A549 (cell line): ENCODE data around the gene WNT2B. TPM values are rescaled to one million over a fixed set of nuclear protein-coding genes. Genes with fewer than 3 reads are reported as not detected.

Experiments
- ATAC-seq, 2 experiments: fragments of 200-7000 bp in 1 of 2; fragments of >200 bp in 1 of 2; cut with Nextera tagmentation in 1 of 2; cut with Tn5 transposase in 1 of 2; 3 replicates each; pipeline versions ENCODE4 v1.8.0 to v1.9.1; 2018 to 2020; ENCODE audit warnings: mild to moderate bottlenecking in 1 of 2, moderate library complexity in 1 of 2
- CTCF ChIA-PET: fragments of 300-600 bp; sonication (Branson Sonifier 250); formaldehyde crosslinking; extraction: SDS; loops from one replicate; lab custom pipeline; 2021; ENCODE audit warnings: antibody characterized with exemption, inconsistent platforms; lab: Yijun Ruan, JAX
- POLR2A ChIA-PET: fragments of 350-600 bp; formaldehyde crosslinking; extraction: SDS; loops from one replicate; lab custom pipeline; 2021; ENCODE audit warnings: antibody characterized with exemption, inconsistent platforms; lab: Yijun Ruan, JAX
- DNase-seq, 2 experiments: peaks; one replicate each; pipeline versions ENCODE4 v3.0.0 to v3.0.0-alpha.2; 2011 to 2016; ENCODE audit warnings: low read depth in 1 of 2, low spot score in 1 of 2
- FAIRE-seq: peaks from 2 replicates; lab custom pipeline; 2011; peaks lifted over from hg19 to GRCh38; lab: Jason Lieb, UNC
- H3K27ac ChIP-seq, 2 experiments: fragments of >200 bp; sonication (Bioruptor Twin); formaldehyde crosslinking; 3 replicates each; pipeline ENCODE4 v1.5.1; 2016 to 2017
- H3K4me1 ChIP-seq: fragments of >200 bp; sonication (Bioruptor Twin); formaldehyde crosslinking; 3 replicates; pipeline ENCODE4 v1.6.1; 2016
- H3K4me2 ChIP-seq: fragments of >200 bp; sonication (Bioruptor Twin); formaldehyde crosslinking; 3 replicates; pipeline ENCODE4 v1.6.1; 2016
- H3K4me3 ChIP-seq: fragments of >200 bp; sonication (Bioruptor Twin); formaldehyde crosslinking; 3 replicates; pipeline ENCODE4 v1.5.1; 2016
- H3K9me3 ChIP-seq: fragments of >200 bp; sonication (Bioruptor Twin); formaldehyde crosslinking; 3 replicates; pipeline ENCODE4 v1.6.1; 2016
- BHLHE40 ChIP-seq: IDR thresholded peaks from 2 replicates; pipeline ENCODE4 v1.6.1; 2012; ENCODE audit warnings: low read depth, low read length, inconsistent platforms
- CEBPB ChIP-seq, 2 experiments: fragments of >200 bp in 1 of 2; sonication (Bioruptor Twin) in 1 of 2; formaldehyde crosslinking in 1 of 2; IDR thresholded peaks; 2 replicates each; pipeline ENCODE4 v1.6.1; 2012 to 2016
- CHD2 ChIP-seq: fragments of 150-350 bp; IDR thresholded peaks from 2 replicates; pipeline ENCODE4 v1.6.1; 2014; ENCODE audit warnings: low read length; ENCODE audit not compliant: partially characterized antibody
- EHF ChIP-seq: fragments of 250-450 bp; sonication (Bioruptor Pico); IDR thresholded peaks from 2 replicates; pipeline ENCODE4 v1.5.0; 2020; ENCODE audit warnings: mild to moderate bottlenecking
- EHMT2 ChIP-seq: fragments of 200-600 bp; sonication (generic); IDR thresholded peaks from 2 replicates; pipeline ENCODE4 v1.6.1; 2016; ENCODE audit warnings: antibody characterized with exemption, low read depth, mild to moderate bottlenecking, moderate library complexity
- EP300 ChIP-seq, 2 experiments: fragments of >200 bp; sonication (Bioruptor Twin); formaldehyde crosslinking; IDR thresholded peaks; 2 replicates in 1 of 2; 3 replicates in 1 of 2; pipeline ENCODE4 v1.6.1; 2016 to 2017
- ESRRA ChIP-seq: fragments of 150-350 bp; IDR thresholded peaks from 2 replicates; pipeline ENCODE4 v1.6.1; 2014; ENCODE audit warnings: mild to moderate bottlenecking, low read length, borderline replicate concordance
- GATA3 ChIP-seq: IDR thresholded peaks from 2 replicates; pipeline ENCODE4 v1.6.1; 2012; ENCODE audit warnings: borderline replicate concordance
- HEYL ChIP-seq: fragments of 250-450 bp; sonication (Bioruptor Pico); IDR thresholded peaks from 2 replicates; pipeline ENCODE4 v1.8.0; 2021; ENCODE audit warnings: mild to moderate bottlenecking, moderate library complexity
- HOXB5 ChIP-seq: fragments of 250-450 bp; sonication (Bioruptor Pico); IDR thresholded peaks from 2 replicates; pipeline ENCODE4 v1.5.0; 2020; ENCODE audit warnings: mild to moderate bottlenecking, moderate library complexity
- JUN ChIP-seq, 2 experiments: fragments of >200 bp; sonication (Bioruptor Twin); formaldehyde crosslinking; IDR thresholded peaks; 2 replicates in 1 of 2; 3 replicates in 1 of 2; pipeline ENCODE4 v1.6.1; 2016 to 2017
- JUNB ChIP-seq: fragments of >200 bp; sonication (Bioruptor Twin); formaldehyde crosslinking; IDR thresholded peaks from 2 replicates; pipeline ENCODE4 v1.6.1; 2016
- KDM1A ChIP-seq: fragments of 200-600 bp; sonication (generic); IDR thresholded peaks from 2 replicates; pipeline ENCODE4 v1.6.1; 2016; ENCODE audit warnings: low read depth, mild to moderate bottlenecking
- MAZ ChIP-seq: fragments of 150-350 bp; IDR thresholded peaks from 2 replicates; pipeline ENCODE4 v1.6.1; 2014; ENCODE audit warnings: antibody characterized with exemption, low read depth, low read length, borderline replicate concordance
- NFE2L2 ChIP-seq: fragments of 150-350 bp; conservative IDR thresholded peaks from 2 replicates; pipeline ENCODE4 v1.6.1; 2014; ENCODE audit warnings: low read length
- NR3C1 ChIP-seq: fragments of >200 bp; sonication (Bioruptor Twin); formaldehyde crosslinking; IDR thresholded peaks from 3 replicates; pipeline ENCODE4 v1.6.1; 2017
- POLR2A ChIP-seq: IDR thresholded peaks from 2 replicates; pipeline ENCODE4 v1.6.1; 2012; ENCODE audit warnings: mild to moderate bottlenecking, low read length
- POLR2AphosphoS2 ChIP-seq: conservative IDR thresholded peaks from 2 replicates; pipeline ENCODE4 v1.6.1; 2012; ENCODE audit warnings: low read length, improper control_type of control experiment, inconsistent platforms
- RAD21 ChIP-seq, 2 experiments: fragments of >200 bp in 1 of 2; sonication (Bioruptor Twin) in 1 of 2; formaldehyde crosslinking in 1 of 2; IDR thresholded peaks in 1 of 2; conservative IDR thresholded peaks in 1 of 2; 2 replicates in 1 of 2; 3 replicates in 1 of 2; pipeline ENCODE4 v1.6.1; 2012 to 2018; ENCODE audit warnings: inconsistent platforms in 1 of 2
- RARB ChIP-seq: fragments of 250-450 bp; sonication (Bioruptor Pico); IDR thresholded peaks from 2 replicates; pipeline ENCODE4 v1.8.0; 2021; ENCODE audit warnings: mild to moderate bottlenecking, moderate library complexity
- RCOR1 ChIP-seq: fragments of 150-350 bp; IDR thresholded peaks from 2 replicates; pipeline ENCODE4 v1.6.1; 2014; ENCODE audit warnings: antibody characterized with exemption, low read length, low read depth
- RNF2 ChIP-seq: fragments of 200-600 bp; sonication (generic); IDR thresholded peaks from 2 replicates; pipeline ENCODE4 v1.6.1; 2016; ENCODE audit warnings: low read depth, mild to moderate bottlenecking, antibody characterized with exemption, moderate library complexity, borderline replicate concordance
- TFCP2L1 ChIP-seq: fragments of 250-450 bp; sonication (Bioruptor Pico); IDR thresholded peaks from 2 replicates; pipeline ENCODE4 v1.5.0; 2021; ENCODE audit warnings: mild to moderate bottlenecking
- TP53 ChIP-seq: fragments of 250-450 bp; sonication (Bioruptor Pico); IDR thresholded peaks from 2 replicates; pipeline ENCODE4 v1.5.0; 2021; ENCODE audit warnings: mild to moderate bottlenecking, moderate library complexity
- ZC3H11A ChIP-seq: fragments of 450-650 bp; IDR thresholded peaks from 2 replicates; pipeline ENCODE4 v1.6.1; 2014; ENCODE audit warnings: antibody characterized with exemption, mild to moderate bottlenecking
- ZFP36 ChIP-seq: fragments of 450-650 bp; IDR thresholded peaks from 2 replicates; pipeline ENCODE4 v1.6.1; 2014; ENCODE audit warnings: borderline replicate concordance; ENCODE audit not compliant: partially characterized antibody
- WGBS: methylation state at CpG from one replicate; pipeline ENCODE4 v1.1.6; 2017; ENCODE audit errors: missing lambda C conversion rate; 5-methylcytosine and 5-hydroxymethylcytosine counted together
- polyA plus RNA-seq, 4 experiments: library from polyadenylated mRNA; depleted of rRNA in 3 of 4; stranded (reverse); fragments of >200 nt; fragmentation: RNase III in 1 of 4; extraction: RNeasy Plus Mini Kit Qiagen cat#74134 plus additional on column Dnase treatment in 1 of 4; gene quantifications; 2 replicates in 3 of 4; 3 replicates in 1 of 4; pipeline ENCODE4 v1.2.3, GENCODE V29; 2011 to 2017
- TF ChIP-seq, protein P1 (sequence below): fragments of 450-650 bp; IDR thresholded peaks from 2 replicates; pipeline ENCODE4 v1.6.1; 2014; ENCODE audit warnings: antibody characterized with exemption
- TF ChIP-seq, protein P2 (sequence below): fragments of 250-450 bp; sonication (Bioruptor Pico); IDR thresholded peaks from 2 replicates; pipeline ENCODE4 v1.5.0; 2021; ENCODE audit warnings: mild to moderate bottlenecking, moderate library complexity, borderline replicate concordance
- TF ChIP-seq, protein P3 (sequence below): IDR thresholded peaks from 2 replicates; pipeline ENCODE4 v1.6.1; 2012; ENCODE audit warnings: low read depth, borderline replicate concordance
- TF ChIP-seq, protein P4 (sequence below): IDR thresholded peaks from 2 replicates; pipeline ENCODE4 v1.6.1; 2012

WNT2B gene
- polyA plus RNA-seq, 2 of the 4 experiments (the other 2 are of a cell fraction): 0.26 to 0.28 TPM

GRCh38 chr1:112461200-112461871, 47.4 kb upstream of the WNT2B start (continued):
- TF ChIP-seq ZC3H11A: no peak

GRCh38 chr1:112462953-112463279, 45.8 kb upstream of the WNT2B start:
- WGBS: 56% methylated on average over 1 of the region's 1 CpG
- no peak for ATAC-seq
- CTCF ChIA-PET: interaction anchor here (0.8 to 8.7 kb wide), 4 partner anchors 9 to 93 kb away, joined by 3 to 165 read pairs (median 4); partner anchors contain the start of gene CTTNBP2NL
- Histone ChIP-seq H3K9me3 (no peaks in the 10 kb centered on the region), H3K4me3 (no peak overlapping the region), H3K4me1 (peaks cover 7% of the 10 kb centered on the region; the same call in 1 of the 3 replicates), H3K27ac (no peak overlapping the region)
- FAIRE-seq: no peak
- no peak for DNase-seq
- TF ChIP-seq CHD2 (no peak), ESRRA (no peak), RCOR1 (no peak), JUN (IDR thresholded peaks at IDR 0.05) (no peak), JUNB (no peak), EHMT2 (no peak), MAZ (no peak), GATA3 (no peak), POLR2A (no peak), NFE2L2 (no peak), CEBPB (IDR thresholded peaks at IDR 0.05) (no peak), EP300 (IDR thresholded peaks at IDR 0.05) (no peak), RARB (CRISPR knock-in tag) (no peak), RAD21 (conservative IDR thresholded peaks at IDR 0.05 in 1 of 2, IDR thresholded peaks at IDR 0.05 in 1 of 2) (no peak), TP53 (CRISPR knock-in tag) (no peak), HEYL (no peak)
- TF ChIP-seq, protein P1, sequence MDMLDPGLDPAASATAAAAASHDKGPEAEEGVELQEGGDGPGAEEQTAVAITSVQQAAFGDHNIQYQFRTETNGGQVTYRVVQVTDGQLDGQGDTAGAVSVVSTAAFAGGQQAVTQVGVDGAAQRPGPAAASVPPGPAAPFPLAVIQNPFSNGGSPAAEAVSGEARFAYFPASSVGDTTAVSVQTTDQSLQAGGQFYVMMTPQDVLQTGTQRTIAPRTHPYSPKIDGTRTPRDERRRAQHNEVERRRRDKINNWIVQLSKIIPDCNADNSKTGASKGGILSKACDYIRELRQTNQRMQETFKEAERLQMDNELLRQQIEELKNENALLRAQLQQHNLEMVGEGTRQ: no peak
- TF ChIP-seq, protein P2, sequence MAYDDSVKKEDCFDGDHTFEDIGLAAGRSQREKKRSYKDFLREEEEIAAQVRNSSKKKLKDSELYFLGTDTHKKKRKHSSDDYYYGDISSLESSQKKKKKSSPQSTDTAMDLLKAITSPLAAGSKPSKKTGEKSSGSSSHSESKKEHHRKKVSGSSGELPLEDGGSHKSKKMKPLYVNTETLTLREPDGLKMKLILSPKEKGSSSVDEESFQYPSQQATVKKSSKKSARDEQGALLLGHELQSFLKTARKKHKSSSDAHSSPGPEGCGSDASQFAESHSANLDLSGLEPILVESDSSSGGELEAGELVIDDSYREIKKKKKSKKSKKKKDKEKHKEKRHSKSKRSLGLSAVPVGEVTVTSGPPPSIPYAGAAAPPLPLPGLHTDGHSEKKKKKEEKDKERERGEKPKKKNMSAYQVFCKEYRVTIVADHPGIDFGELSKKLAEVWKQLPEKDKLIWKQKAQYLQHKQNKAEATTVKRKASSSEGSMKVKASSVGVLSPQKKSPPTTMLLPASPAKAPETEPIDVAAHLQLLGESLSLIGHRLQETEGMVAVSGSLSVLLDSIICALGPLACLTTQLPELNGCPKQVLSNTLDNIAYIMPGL: no peak
- TF ChIP-seq, protein P3, sequence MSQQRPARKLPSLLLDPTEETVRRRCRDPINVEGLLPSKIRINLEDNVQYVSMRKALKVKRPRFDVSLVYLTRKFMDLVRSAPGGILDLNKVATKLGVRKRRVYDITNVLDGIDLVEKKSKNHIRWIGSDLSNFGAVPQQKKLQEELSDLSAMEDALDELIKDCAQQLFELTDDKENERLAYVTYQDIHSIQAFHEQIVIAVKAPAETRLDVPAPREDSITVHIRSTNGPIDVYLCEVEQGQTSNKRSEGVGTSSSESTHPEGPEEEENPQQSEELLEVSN: no peak
- TF ChIP-seq, protein P4, sequence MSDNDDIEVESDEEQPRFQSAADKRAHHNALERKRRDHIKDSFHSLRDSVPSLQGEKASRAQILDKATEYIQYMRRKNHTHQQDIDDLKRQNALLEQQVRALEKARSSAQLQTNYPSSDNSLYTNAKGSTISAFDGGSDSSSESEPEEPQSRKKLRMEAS: no peak
- TF ChIP-seq, all 56 proteins: peak for 0
- POLR2A ChIA-PET: interaction anchor here (0.7 kb wide), 1 partner anchor 69 kb away, joined by 3 read pairs; no protein-coding TSS in a partner anchor
- no peak overlapping the region for H3K4me2 ChIP-seq

DNA sequence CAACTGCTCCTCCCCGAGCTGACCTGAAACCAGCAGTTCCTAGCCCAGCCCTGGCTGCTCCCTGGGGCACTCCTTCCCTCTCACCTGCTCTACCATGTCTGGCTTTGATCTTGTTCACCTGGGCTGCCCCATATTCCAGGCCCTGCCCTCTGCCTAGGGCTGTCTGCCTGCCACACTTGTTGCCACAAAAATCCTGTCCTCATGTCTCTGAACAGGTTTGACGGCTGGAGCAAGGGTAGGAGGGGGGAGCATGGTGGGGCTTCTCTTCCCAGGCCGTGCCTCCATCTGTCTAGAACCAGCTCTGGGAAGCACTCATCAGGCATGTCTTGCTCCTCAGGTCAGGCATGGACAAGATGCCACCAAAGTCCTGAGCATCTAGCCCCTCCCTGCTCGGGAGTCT, 44.3 kb upstream of the WNT2B start:
- FAIRE-seq (no peak), DNase-seq (no peak), ATAC-seq (no peak; a peak in 1 of 6 replicates)
- WGBS: 75% methylated on average over 2 of the region's 4 CpGs
- POLR2A ChIA-PET: no interaction called here
- Histone ChIP-seq H3K27ac (no peak overlapping the region), H3K4me3 (no peak overlapping the region), H3K4me1 (peaks cover 7% of the 10 kb centered on the region; the same call in 1 of the 3 replicates), H3K9me3 (no peaks in the 10 kb centered on the region), H3K4me2 (no peak overlapping the region)
- TF ChIP-seq KDM1A (no peak), CHD2 (no peak), ZFP36 (no peak), JUN (IDR thresholded peaks at IDR 0.05) (no peak), EP300 (IDR thresholded peaks at IDR 0.05) (no peak), RARB (CRISPR knock-in tag) (no peak), RNF2 (no peak), HOXB5 (no peak), EHF (no peak), NR3C1 (no peak), MAZ (no peak), BHLHE40 (no peak), TFCP2L1 (no peak), POLR2AphosphoS2 (no peak)
- CTCF ChIA-PET: interaction anchor here (1.4 to 8.7 kb wide), 3 partner anchors 10 to 71 kb away, joined by 3 to 165 read pairs (median 27); partner anchors contain the start of gene CTTNBP2NL
